Panc1 (cell line): Measurements from ENCODE around the gene SCAF11. TPM values are rescaled to one million over a fixed set of nuclear protein-coding genes. Genes with fewer than 3 reads are reported as not detected.

ENCODE experiments used
- ATAC-seq: fragments of 200-7000 bp; cut with Tn5 transposase; 2 replicates; pipeline ENCODE4 v1.9.1; 2020; ENCODE audit warnings: mild to moderate bottlenecking, moderate library complexity
- BruUV-seq: library from RNA; stranded (reverse); fragments of 400-500 nt; replicated peaks from 2 replicates; lab custom pipeline; 2021; lab: Mats Ljungman, UMichigan
- CTCF ChIA-PET: fragments of 300-600 bp; sonication (Branson Sonifier 250); formaldehyde crosslinking; loops from one replicate; lab custom pipeline; 2022; ENCODE audit warnings: antibody characterized with exemption; lab: Charles Lee
- POLR2A ChIA-PET: fragments of 300-600 bp; sonication (Branson Sonifier 250); formaldehyde crosslinking; loops from one replicate; lab custom pipeline; 2022; ENCODE audit warnings: antibody characterized with exemption; lab: Charles Lee
- DNase-seq: peaks from one replicate; pipeline ENCODE4 v3.0.0-alpha.2; 2010; ENCODE audit warnings: low read depth, low spot score
- H3K27ac ChIP-seq: 2 replicates; pipeline ENCODE4 v1.5.1; 2011; ENCODE audit warnings: mild to moderate bottlenecking, low read length, inconsistent platforms
- H3K27me3 ChIP-seq: fragments of 200-500 bp; sonication (Bioruptor generic); 2 replicates; pipeline ENCODE4 v1.6.0; 2014; ENCODE audit warnings: low read length, inconsistent platforms; ENCODE audit not compliant: control insufficient read depth, insufficient read depth
- H3K36me3 ChIP-seq: fragments of 200-500 bp; sonication (Bioruptor generic); 2 replicates; pipeline ENCODE4 v1.5.1; 2014; ENCODE audit warnings: inconsistent platforms, mild to moderate bottlenecking, low read length, moderate library complexity; ENCODE audit not compliant: control insufficient read depth, insufficient read depth
- H3K4me1 ChIP-seq: 2 replicates; pipeline ENCODE4 v1.5.1; 2011; ENCODE audit warnings: inconsistent platforms, mild to moderate bottlenecking, low read length, moderate library complexity; ENCODE audit not compliant: control insufficient read depth, insufficient read depth
- H3K4me3 ChIP-seq, 2 experiments: 2 replicates each; pipeline ENCODE4 v1.5.1; 2011 to 2012; ENCODE audit warnings: low read depth in 2 of 2, low read length in 2 of 2, mild to moderate bottlenecking in 2 of 2, inconsistent platforms in 1 of 2, moderate library complexity in 1 of 2
- H3K9me3 ChIP-seq: fragments of 200-500 bp; sonication (Bioruptor generic); 2 replicates; pipeline ENCODE4 v1.5.1; 2014; ENCODE audit warnings: low read depth, mild to moderate bottlenecking, inconsistent platforms, low read length, moderate library complexity; ENCODE audit not compliant: control insufficient read depth, insufficient read depth
- CTCF ChIP-seq: fragments of 450-650 bp; IDR thresholded peaks from 2 replicates; pipeline ENCODE4 v1.5.1; 2017; ENCODE audit warnings: mild to moderate bottlenecking
- POLR2AphosphoS5 ChIP-seq: IDR thresholded peaks from 2 replicates; pipeline ENCODE4 v1.6.1; 2012; ENCODE audit warnings: mild to moderate bottlenecking, low read depth, low read length, moderate library complexity
- REST ChIP-seq, 2 experiments: IDR thresholded peaks; 2 replicates each; pipeline ENCODE4 v1.6.1; 2011 to 2012; ENCODE audit warnings: low read depth in 2 of 2, control low read depth in 1 of 2, low read length in 1 of 2, mild to moderate bottlenecking in 1 of 2, moderate library complexity in 1 of 2; ENCODE audit not compliant: insufficient read depth in 1 of 2
- SIN3A ChIP-seq: IDR thresholded peaks from 2 replicates; pipeline ENCODE4 v1.6.1; 2012; ENCODE audit warnings: low read depth, mild to moderate bottlenecking, low read length, moderate library complexity, borderline replicate concordance; ENCODE audit not compliant: insufficient read depth
- TCF7L2 ChIP-seq: IDR thresholded peaks from 2 replicates; pipeline ENCODE4 v1.6.1; 2011; ENCODE audit warnings: mild to moderate bottlenecking, low read depth, low read length, inconsistent platforms
- in situ Hi-C: cut with HindIII; loops from 2 replicates; pipeline ENCODE4 v1.10.0; 2016; ENCODE audit warnings: low sequenced_read_pairs, low pct_unique_long_range_greater_than_20kb
- intact Hi-C: fragments of 100-400 bp; cut with micrococcal nuclease; formaldehyde crosslinking; loops from one replicate; pipeline ENCODE4 v1.10.0; 2022; ENCODE audit not compliant: unreplicated experiment
- total RNA-seq: library from RNA; stranded (reverse); gene quantifications from one replicate; pipeline ENCODE4 v1.2.1, GENCODE V29; 2021; ENCODE audit not compliant: unreplicated experiment

Gene SCAF11
- total RNA-seq, 1 experiment from 2014 or later: 98.3 TPM

- TF ChIP-seq SIN3A (no peak), REST (IDR thresholded peaks at IDR 0.05; ENCODE audit: insufficient read depth in 1 of 2, low read depth in 2 of 2, low read length in 1 of 2) (no peak), CTCF (no peak), TCF7L2 (no peak), POLR2AphosphoS5 (no peak)
- no peaks in the 10 kb centered on the region for H3K27me3 ChIP-seq
- no peak for ATAC-seq
- CTCF ChIA-PET: no interaction called here
- no peaks in the 10 kb centered on the region for H3K4me1 ChIP-seq
- no peaks in the 10 kb centered on the region for H3K9me3 ChIP-seq
- no TSS peak for BruUV-seq
- H3K27ac ChIP-seq: no peak overlapping the region
- POLR2A ChIA-PET: no interaction called here
- intact Hi-C loops (no loop called here), in situ Hi-C loops (no loop called here)
- no peak for DNase-seq
- peaks cover 46% of the 10 kb centered on the region for H3K36me3 ChIP-seq
- H3K4me3 ChIP-seq: no peak overlapping the region
Observed at GRCh38 chr12:45895961-45896360, 94.4 kb downstream of the SCAF11 start.

GRCh38 chr12:45893240-45893639 is 97.1 kb downstream of the SCAF11 start:
- DNase-seq: no peak
- Histone ChIP-seq H3K36me3 (peaks cover 43% of the 10 kb centered on the region), H3K4me1 (no peaks in the 10 kb centered on the region), H3K4me3 (no peak overlapping the region), H3K9me3 (no peaks in the 10 kb centered on the region), H3K27ac (no peak overlapping the region), H3K27me3 (no peaks in the 10 kb centered on the region)
- intact Hi-C loops (no loop called here), in situ Hi-C loops (no loop called here)
- ATAC-seq: no peak
- BruUV-seq: no TSS peak
- TF ChIP-seq REST (IDR thresholded peaks at IDR 0.05; ENCODE audit: insufficient read depth in 1 of 2, low read depth in 2 of 2, low read length in 1 of 2) (no peak), SIN3A (no peak), TCF7L2 (no peak), CTCF (no peak; the same call in 1 of the 2 replicates), POLR2AphosphoS5 (no peak)
- CTCF ChIA-PET: no interaction called here
- POLR2A ChIA-PET: no interaction called here
